Activated naive CD8-positive, alpha-beta T cell treated with anti-CD3 and anti-CD28 coated beads, Interleukin-2, amount 50 U/mL, for 24 hours (primary cell): ENCODE measurements around the gene ANKRD63.
A peak's percentile ranks its signal among the peaks of the same experiment; 100 is the strongest.

ENCODE experiments used
- ATAC-seq: fragments of 150-1000 bp; cut with Tn5 transposase; one replicate; pipeline ENCODE4 v1.10.0; 2021
- DNase-seq: peaks from one replicate; pipeline ENCODE4 v3.0.0; 2021
- H3K27ac Mint-ChIP-seq: one replicate; pipeline ENCODE4 v1.8.0; 2021; ENCODE audit warnings: mild to moderate bottlenecking, mixed read lengths
- H3K27me3 Mint-ChIP-seq: one replicate; pipeline ENCODE4 v1.8.0; 2021; ENCODE audit warnings: mixed read lengths
- H3K36me3 Mint-ChIP-seq: one replicate; pipeline ENCODE4 v1.8.0; 2021; ENCODE audit warnings: low read depth, mixed read lengths
- H3K4me1 Mint-ChIP-seq: one replicate; pipeline ENCODE4 v1.8.0; 2021; ENCODE audit warnings: mixed read lengths
- H3K4me3 Mint-ChIP-seq: one replicate; pipeline ENCODE4 v1.8.0; 2021; ENCODE audit warnings: mild to moderate bottlenecking, moderate library complexity, mixed read lengths
- H3K9me3 Mint-ChIP-seq: one replicate; pipeline ENCODE4 v1.8.0; 2021; ENCODE audit warnings: mixed read lengths

ANKRD63 gene

DNA sequence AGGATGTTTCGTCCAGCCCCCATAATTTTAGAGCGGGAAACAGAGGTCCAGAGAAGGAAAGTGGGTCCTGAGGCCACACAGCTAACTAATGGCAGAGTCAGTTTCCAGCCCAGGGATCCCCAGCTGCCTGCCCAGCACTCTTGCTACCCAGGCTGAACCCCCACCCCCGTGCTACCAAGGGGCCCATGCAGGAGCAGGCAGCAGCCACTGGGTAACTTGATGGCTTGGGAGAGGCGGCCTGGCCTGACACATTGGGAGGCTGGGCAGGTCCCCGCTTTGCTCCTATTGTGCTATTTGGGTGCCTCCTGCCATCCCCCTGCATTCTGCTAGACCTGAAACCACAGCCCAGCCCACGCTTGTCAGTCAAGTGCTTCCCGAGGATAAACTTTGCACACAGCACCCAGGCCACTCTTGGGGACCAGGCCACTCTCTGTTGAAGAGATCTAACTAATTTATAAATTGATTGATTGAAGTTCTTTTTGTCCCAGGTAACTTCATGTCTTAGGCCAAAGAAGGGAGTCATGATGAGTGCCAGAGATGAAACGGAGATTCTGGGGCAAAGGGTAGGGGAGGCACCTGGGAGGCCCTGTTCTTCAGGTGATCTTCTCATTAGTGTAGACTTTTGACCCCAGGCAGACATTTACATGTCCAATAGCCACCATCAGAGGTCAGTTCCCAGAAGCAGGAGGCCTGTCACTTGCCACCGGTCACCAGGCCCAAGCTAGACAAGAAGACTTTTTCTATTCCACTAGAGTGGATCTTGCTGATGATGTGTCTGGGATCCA, 37.0 kb downstream of the ANKRD63 start:
- no peak for DNase-seq
- H3K27me3 Mint-ChIP-seq, result peaks cover 2% of the 10 kb centered on the region
- H3K27ac Mint-ChIP-seq, result no peak overlapping the region
- H3K36me3 Mint-ChIP-seq, result no peaks in the 10 kb centered on the region
- no peaks in the 10 kb centered on the region for H3K9me3 Mint-ChIP-seq
- H3K4me3 Mint-ChIP-seq, result no peak overlapping the region
- no peaks in the 10 kb centered on the region for H3K4me1 Mint-ChIP-seq
- ATAC-seq, result no peak

GRCh38 chr15:40244961-40245523, 37.8 kb downstream of the ANKRD63 start:
- Mint-ChIP-seq H3K4me1 (no peaks in the 10 kb centered on the region), H3K27ac (no peak overlapping the region), H3K36me3 (no peaks in the 10 kb centered on the region), H3K9me3 (no peaks in the 10 kb centered on the region), H3K27me3 (peaks cover under 1% of the 10 kb centered on the region), H3K4me3 (no peak overlapping the region)
- ATAC-seq (no peak), DNase-seq (no peak)

GRCh38 chr15:40243126-40243810, 39.6 kb downstream of the ANKRD63 start:
- Mint-ChIP-seq H3K4me1 (peaks cover 6% of the 10 kb centered on the region), H3K9me3 (no peaks in the 10 kb centered on the region), H3K4me3 (no peak overlapping the region), H3K27ac (no peak overlapping the region), H3K36me3 (no peaks in the 10 kb centered on the region), H3K27me3 (peaks cover 10% of the 10 kb centered on the region)
- ATAC-seq, result no peak
- DNase-seq, result no peak

GRCh38 chr15:40242601-40243000, 40.3 kb downstream of the ANKRD63 start:
- ATAC-seq (no peak), DNase-seq (no peak)
- Mint-ChIP-seq H3K9me3 (no peaks in the 10 kb centered on the region), H3K36me3 (no peaks in the 10 kb centered on the region), H3K4me3 (no peak overlapping the region), H3K4me1 (peaks cover 8% of the 10 kb centered on the region), H3K27ac (no peak overlapping the region), H3K27me3 (peaks cover 16% of the 10 kb centered on the region)

DNA sequence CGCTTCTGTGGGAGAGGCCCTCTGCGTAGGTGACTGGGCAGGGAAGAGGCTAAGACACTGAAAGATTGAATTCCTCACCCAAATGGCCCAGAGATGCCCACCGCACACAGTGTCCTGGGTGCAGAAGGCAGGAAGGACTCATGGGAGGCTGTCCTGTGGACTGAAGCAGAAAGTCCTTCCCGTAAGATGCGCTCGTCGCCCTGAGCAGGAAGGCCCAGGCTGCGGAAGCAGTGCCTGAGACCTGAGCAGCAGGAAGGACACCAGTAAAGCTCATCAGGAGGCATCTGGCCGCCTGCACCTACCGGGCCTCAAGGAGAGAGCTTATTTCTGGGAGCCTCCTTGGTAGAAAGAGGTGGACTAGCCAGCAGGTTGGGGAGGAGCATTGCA, 40.7 kb downstream of the ANKRD63 start:
- H3K4me3 Mint-ChIP-seq, result no peak overlapping the region

DNA sequence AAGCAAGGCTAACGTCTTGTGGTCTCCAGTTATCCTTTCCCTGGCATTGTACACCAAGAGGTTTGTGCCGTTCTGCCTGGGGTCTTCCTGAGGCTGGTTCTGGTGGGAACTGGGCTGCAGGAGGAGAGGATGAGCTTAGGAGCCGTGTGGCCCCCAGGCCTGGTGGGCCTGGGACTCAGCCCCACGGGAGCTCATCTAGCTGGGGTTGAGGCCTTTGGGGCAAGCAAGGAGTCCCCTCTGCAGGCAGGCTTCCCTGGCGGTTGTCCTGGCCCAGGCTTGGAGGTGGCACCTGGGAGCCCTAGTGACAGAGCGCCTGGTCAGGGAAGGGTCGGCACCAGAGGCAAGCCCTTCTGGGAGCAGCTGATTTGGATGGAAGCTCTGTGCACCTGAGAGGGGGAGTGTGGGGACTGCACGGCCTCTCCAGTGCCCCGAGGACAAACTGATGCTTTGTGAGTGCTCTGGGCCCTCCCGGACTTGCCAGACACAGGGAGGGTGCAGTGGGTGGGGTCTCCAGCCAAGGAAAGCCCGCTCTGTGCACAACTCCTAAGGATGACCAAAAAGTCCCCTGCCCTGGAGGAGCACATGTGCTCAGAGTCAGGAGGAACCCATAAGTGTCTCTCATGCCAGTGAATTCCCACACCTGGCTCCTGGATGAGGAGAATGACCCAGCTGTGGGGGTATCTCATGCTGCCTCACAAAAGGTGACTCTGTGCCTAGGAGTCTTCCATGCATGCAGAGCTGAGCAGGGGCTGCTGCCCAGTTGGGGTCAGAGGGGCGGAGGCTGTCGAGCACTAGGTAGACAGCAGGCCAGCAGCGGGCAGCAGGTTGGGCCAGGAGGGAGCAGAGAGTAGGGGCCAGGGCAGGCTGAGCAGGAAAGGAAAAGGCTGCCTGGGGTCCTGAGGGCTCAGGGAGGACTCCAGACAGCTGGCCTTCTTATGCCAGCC, 41.3 kb downstream of the ANKRD63 start:
- Mint-ChIP-seq H3K4me3 (no peak overlapping the region), H3K36me3 (no peaks in the 10 kb centered on the region), H3K27ac (no peak overlapping the region), H3K9me3 (no peaks in the 10 kb centered on the region), H3K27me3 (peaks cover 17% of the 10 kb centered on the region), H3K4me1 (peaks cover 8% of the 10 kb centered on the region)
- DNase-seq, result no peak
- no peak for ATAC-seq

More for the DNA sequence above, 40.7 kb downstream of the ANKRD63 start:
- H3K27ac Mint-ChIP-seq, result no peak overlapping the region
- no peaks in the 10 kb centered on the region for H3K9me3 Mint-ChIP-seq
- H3K27me3 Mint-ChIP-seq, result peaks cover 17% of the 10 kb centered on the region
- H3K36me3 Mint-ChIP-seq, result no peaks in the 10 kb centered on the region
- peaks cover 8% of the 10 kb centered on the region for H3K4me1 Mint-ChIP-seq
- ATAC-seq, result no peak
- DNase-seq, result no peak

DNA sequence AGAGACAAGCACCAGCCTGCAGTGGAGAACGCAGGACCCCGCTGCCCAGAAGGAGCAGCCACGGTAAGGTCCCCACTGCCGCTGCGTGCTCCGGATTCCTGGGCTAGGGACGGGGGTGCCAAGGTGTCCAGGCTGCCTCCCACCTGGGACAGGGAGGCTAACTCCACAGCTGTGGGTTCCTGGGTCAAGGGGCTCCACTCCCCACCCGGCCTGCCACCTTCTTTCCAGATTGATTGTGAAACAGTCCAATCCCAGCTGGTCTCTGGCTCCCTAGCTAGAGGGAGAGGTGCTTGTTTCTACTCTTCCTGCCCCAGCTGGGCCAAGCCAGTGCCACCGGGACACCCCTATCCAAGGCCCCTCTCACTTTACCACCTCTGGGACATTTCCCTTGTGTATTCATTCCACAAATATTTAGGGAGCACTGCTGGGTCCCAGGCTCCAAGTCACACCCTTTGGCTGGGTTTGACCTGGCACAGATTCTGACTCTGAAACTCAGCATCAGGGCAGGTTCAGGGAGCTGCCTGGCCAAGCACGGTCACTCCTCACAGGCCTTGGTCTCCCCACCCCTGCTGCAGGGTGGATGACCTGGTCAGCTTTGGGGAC, 42.1 kb downstream of the ANKRD63 start:
- H3K4me3 Mint-ChIP-seq, result no peak overlapping the region
- no peaks in the 10 kb centered on the region for H3K9me3 Mint-ChIP-seq
- peaks cover 8% of the 10 kb centered on the region for H3K4me1 Mint-ChIP-seq
- H3K27me3 Mint-ChIP-seq, result peaks cover 17% of the 10 kb centered on the region
- DNase-seq (no peak), ATAC-seq (no peak)
- no peaks in the 10 kb centered on the region for H3K36me3 Mint-ChIP-seq
- no peak overlapping the region for H3K27ac Mint-ChIP-seq

- DNase-seq, result no peak
Observed at GRCh38 chr15:40239693-40240618, 42.9 kb downstream of the ANKRD63 start.

DNA sequence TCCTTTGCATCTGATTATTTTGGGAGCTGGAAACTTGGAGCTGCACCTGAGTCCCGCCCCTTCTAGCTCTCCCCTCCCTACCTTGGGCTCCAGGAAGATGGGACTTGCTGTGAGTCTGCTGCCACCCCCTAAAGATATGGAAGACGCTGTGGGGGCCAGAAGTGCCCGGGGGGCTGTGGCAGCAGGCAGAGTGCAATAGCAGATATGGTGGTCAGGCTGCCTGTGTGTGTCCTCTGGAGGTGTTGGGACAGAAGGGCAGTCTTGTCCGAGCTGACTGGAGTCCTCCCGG, 43.5 kb downstream of the ANKRD63 start:
- ATAC-seq (no peak), DNase-seq (no peak)
- Mint-ChIP-seq H3K27ac (peak overlapping the region; percentile 11), H3K36me3 (no peaks in the 10 kb centered on the region), H3K9me3 (no peaks in the 10 kb centered on the region), H3K4me1 (peaks cover 8% of the 10 kb centered on the region), H3K27me3 (peaks cover 17% of the 10 kb centered on the region), H3K4me3 (no peak overlapping the region)

More at GRCh38 chr15:40239693-40240618, 42.9 kb downstream of the ANKRD63 start:
- ATAC-seq, result no peak
- no peak overlapping the region for H3K4me3 Mint-ChIP-seq
- peaks cover 17% of the 10 kb centered on the region for H3K27me3 Mint-ChIP-seq
- peaks cover 8% of the 10 kb centered on the region for H3K4me1 Mint-ChIP-seq
- H3K9me3 Mint-ChIP-seq, result no peaks in the 10 kb centered on the region
- H3K27ac Mint-ChIP-seq, result peak overlapping the region; percentile 11
- H3K36me3 Mint-ChIP-seq, result no peaks in the 10 kb centered on the region

GRCh38 chr15:40238532-40239403, 44.1 kb downstream of the ANKRD63 start, which contains the start of gene PAK6:
TSS of gene PAK6 (plus strand) at chr15:40239063. CDS start at chr15:40264786, 25,723 bp downstream.
- Mint-ChIP-seq H3K27ac (peak within 1 kb of the TSS; percentile 11), H3K27me3 (peaks cover 17% of the 10 kb centered on the region), H3K4me3 (no peak within 1 kb of the TSS), H3K4me1 (peaks cover 8% of the 10 kb centered on the region), H3K36me3 (no peaks in the 10 kb centered on the region), H3K9me3 (no peaks in the 10 kb centered on the region)
- DNase-seq, result peak; percentile 50
- ATAC-seq, result peak; percentile 80

DNA sequence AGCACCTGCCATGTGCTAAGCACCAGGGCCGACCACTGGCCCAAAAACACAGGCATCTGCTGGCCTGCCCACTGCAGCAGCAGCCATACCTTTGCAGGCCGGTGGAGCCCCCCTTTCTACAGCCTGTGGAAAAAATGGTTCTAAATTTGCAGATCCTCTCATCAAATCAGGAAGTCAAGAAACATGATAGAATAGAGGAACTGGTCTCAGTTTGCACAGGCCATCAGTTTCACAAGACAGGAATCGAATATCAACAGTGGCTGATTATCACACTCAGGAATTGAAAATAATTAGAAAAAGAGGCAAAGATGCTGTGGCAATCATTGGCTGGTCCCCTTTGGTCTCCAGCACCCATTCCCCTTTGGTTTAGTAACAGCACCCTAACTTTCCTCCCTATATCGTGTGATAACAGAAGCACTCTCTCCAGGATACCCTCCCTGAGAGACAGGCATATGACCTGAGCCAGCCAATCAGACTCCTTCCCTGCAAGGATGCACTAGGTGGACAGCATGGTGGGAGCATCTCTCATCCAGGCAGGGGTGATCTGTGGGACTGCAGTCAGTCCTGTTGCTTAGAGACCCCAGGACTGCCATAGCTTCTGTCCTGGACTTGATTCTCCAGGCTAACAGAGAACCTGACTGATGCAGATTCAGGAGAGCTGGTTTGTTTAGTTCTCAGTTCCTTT, 47.5 kb downstream of the ANKRD63 start:
- H3K36me3 Mint-ChIP-seq, result no peaks in the 10 kb centered on the region
- H3K27me3 Mint-ChIP-seq, result peaks cover 17% of the 10 kb centered on the region
- no peak overlapping the region for H3K27ac Mint-ChIP-seq
- H3K4me3 Mint-ChIP-seq, result no peak overlapping the region
- ATAC-seq, result no peak
- DNase-seq, result no peak
- H3K4me1 Mint-ChIP-seq, result peaks cover 8% of the 10 kb centered on the region
- no peaks in the 10 kb centered on the region for H3K9me3 Mint-ChIP-seq

GRCh38 chr15:40234783-40235182, 48.1 kb downstream of the ANKRD63 start:
- no peaks in the 10 kb centered on the region for H3K9me3 Mint-ChIP-seq
- H3K36me3 Mint-ChIP-seq, result peaks cover 3% of the 10 kb centered on the region
- DNase-seq, result no peak
- no peak overlapping the region for H3K4me3 Mint-ChIP-seq
- H3K27me3 Mint-ChIP-seq, result peaks cover 14% of the 10 kb centered on the region
- no peak for ATAC-seq
- peaks cover 8% of the 10 kb centered on the region for H3K4me1 Mint-ChIP-seq
- H3K27ac Mint-ChIP-seq, result no peak overlapping the region
